Fibroblast of skin of left quadriceps (primary cell): ENCODE measurements around the gene LRCH1.

Experiments
- DNase-seq, 2 experiments: peaks; one replicate each; pipeline ENCODE4 v3.0.0-alpha.2; 2013; ENCODE audit warnings: low read depth in 2 of 2

Gene LRCH1

DNA sequence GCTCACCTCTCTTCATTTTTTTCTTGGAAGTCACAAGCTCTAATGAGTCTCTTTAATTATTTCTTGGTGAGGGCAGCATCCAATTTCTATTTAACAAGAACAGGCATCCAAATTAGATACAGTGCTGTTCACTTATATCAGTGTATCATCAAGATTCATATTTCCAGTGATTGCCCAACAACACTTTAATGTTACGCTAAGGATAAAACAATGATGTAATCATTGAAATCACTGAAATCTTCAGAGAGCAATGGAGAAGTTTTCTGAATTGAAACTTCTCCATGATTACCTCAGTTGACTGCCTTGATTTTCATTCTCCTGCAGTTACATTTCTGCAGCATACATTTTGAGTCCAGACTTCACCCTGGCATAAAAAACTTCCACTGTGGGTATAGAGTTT, 17.1 kb upstream of the LRCH1 start:
- DNase-seq, result no peak

- DNase-seq, result no peak
These were observed 16.6 kb upstream of the LRCH1 start for GRCh38 chr13:46536341-46536740.

- DNase-seq, result no peak
These were observed 13.7 kb upstream of the LRCH1 start for GRCh38 chr13:46539231-46539630.

GRCh38 chr13:46541210-46541609, 11.8 kb upstream of the LRCH1 start:
- DNase-seq, result no peak

DNA sequence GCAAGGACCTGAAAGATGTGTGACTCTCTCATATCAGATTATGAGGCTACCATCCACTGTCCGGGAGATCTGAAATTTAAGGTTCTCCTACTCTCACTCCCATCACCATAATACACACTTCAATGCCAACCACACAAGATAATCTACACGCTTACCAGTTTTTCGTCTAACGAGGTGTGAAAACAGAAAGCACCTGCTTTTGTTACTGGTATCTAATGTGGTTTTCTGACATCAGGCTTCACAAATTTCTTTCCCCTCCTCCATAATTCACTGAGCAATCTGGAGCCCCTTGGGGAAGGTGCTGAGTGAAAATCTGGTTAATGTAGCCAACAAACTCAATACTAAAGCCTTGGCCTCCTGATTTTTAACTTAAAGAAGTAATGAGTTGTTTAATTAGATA, 10.1 kb upstream of the LRCH1 start:
- no peak for DNase-seq

DNA sequence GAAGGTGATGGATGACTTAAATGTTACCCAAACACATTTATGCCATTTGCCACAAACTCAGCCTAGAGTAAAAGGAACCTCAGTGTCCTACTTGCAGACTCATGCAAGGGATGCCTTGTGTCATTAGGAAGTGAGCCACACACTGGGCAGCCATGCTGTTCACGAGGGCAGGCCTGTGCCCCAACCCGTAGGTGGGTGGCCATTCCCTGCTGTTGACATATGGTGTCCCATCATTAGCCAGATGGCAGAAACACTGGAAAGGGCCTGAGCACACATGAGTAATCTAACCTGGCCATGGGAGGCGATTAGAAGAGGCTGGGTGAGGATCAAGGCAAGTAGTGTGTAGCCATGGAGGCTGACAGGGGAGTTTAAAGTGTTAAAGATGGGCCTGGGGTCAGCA, 9.7 kb upstream of the LRCH1 start:
- DNase-seq, result no peak

DNA sequence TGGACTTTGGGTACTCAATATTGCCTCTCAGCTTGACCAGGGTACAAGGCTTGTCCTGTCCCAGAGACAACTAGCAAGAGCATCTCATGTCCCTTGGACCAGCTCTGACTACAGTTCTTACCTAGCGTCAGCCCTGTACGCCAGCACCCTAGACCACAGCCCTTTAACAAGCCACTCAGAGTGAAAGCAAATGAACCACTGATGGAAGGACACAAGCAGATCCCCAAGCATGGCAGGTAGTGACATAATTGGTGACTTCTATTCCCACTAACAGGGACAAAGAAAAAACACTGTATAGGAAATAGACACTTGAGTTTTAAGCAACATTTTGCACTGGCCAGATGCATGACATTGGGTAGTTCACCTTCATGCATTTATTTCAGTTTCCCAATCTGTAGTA, 8.8 kb upstream of the LRCH1 start:
- no peak for DNase-seq

GRCh38 chr13:46544811-46545210, 8.2 kb upstream of the LRCH1 start:
- DNase-seq, result no peak

DNA sequence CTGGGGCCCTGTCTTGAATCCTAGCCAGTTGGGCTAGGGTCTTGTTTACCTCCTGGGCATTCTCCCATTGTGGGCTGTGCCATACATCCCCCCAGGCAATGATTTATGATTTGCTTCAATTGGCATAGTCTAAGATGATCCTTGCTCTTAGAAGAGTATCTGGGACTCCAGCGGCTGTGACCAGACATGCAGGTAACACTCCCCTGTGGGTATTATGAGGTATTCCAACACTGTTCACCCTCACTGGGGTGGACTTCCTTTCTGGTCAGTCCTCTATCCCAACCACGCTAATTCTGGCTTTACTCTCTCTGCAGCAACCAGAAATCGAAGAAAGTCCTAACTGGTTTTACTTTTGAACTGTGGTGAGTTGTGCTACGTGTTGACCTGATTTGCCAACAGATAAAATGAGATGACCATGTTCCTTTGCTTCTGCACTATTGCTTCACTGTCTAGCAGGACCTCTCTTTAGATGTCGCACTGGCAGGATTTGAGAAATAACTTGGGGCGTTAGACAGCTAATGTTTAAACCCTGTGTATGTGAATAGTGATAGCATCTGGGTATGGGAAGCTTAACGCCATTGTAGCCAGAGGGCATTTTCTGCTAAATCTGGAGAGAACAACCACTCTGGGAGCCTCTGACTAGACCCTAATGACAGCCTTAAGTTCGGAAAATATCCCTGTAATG, 6.7 kb upstream of the LRCH1 start:
- no peak for DNase-seq

GRCh38 chr13:46550822-46551221, 2.1 kb upstream of the LRCH1 start:
- no peak for DNase-seq

DNA sequence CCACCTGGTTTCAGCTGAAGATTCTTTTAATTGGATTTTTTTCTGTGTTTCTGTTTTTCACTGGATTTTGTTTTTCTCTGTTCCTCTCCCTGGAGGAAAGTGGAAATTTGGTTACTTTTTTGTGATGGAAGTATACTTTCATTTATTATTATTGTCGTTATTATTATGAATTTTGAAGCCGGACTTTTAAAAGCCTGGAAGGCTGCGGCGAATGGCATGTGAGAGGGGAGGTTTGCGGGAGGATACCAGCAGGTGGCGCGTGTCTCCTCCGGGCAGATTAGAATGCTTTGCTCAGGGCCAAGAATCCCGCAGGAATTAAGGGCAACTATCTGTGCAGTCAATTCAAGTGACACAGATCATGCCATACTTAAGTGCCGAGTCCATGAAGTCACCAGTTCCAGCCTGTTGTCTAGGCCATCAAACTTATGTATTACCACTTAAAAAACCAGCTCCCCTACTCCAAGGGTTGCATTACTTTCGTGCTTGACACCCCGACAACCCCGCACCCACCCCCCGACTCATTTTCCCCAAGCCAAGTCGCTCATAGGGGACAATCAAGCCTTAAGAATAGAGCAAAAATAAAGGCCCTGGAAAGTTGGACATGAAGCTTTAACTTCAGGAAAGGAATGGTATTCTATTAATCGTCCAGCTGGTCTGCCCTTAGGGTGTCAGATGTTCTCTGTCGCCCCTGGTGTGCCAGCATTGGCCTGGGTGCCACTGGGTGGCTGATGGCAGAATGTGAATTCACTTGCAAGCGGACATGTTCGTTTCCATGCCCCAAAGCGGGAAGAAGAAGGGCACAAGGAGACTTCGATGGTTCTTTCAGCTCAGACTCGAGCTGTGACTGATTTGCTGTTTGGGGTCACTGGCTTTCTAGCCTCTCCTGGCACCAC, 1.3 kb upstream of the LRCH1 start:
- no peak for DNase-seq

- DNase-seq, result no peak
These were observed 677 bp upstream of the LRCH1 start for GRCh38 chr13:46552303-46552682.

GRCh38 chr13:46553521-46553885, 533 bp downstream of the LRCH1 start:
- no peak for DNase-seq

DNA sequence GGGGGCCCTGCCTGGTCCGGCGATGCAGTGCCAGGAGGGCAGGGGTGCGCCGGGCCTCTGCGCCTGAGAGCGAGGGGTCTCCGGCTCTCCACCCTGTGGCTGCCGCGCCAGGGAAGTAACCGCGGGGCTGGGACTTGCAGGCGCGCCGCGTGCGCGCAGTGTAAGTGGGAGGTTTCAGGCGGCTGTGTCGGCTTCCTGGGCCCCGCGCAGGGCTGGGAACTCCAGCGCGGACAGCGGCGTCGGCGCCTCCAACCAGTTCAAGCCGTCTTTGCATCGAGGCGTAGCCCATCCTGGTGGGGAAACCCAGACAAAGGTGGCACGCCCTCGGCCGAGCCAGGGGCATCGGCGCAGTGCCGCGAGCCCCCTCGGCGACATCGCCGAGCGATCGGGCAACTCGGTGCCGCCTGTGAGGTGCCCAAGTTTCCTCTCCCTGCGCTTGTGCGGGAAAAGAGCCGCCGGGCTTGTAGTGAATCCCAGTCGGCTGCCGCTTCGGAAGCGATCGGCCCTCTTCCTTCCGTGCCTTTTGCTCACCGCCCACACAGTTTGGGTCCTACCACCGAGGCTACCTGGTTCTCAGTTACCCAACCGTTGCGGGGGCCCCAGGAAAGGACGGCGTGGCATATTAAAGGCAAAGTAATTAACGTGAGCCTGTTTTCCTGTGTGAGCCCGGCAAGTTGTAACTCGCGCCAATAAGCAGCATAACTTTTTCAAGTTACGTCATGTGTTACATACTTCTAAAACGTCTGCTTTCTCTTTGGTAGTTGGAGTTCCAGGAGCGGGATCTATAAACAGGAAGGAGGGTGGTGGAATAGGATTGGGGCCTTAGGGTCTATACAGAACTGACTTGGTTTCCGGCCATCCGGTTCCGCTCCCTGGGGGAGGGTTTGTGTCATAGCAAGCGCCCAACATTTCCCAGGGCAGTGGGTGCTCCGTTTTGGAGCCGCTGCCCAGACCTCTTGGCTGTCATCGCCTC, 1.2 kb downstream of the LRCH1 start:
- peak in 1 of 2 experiments; percentile 53 for DNase-seq

DNA sequence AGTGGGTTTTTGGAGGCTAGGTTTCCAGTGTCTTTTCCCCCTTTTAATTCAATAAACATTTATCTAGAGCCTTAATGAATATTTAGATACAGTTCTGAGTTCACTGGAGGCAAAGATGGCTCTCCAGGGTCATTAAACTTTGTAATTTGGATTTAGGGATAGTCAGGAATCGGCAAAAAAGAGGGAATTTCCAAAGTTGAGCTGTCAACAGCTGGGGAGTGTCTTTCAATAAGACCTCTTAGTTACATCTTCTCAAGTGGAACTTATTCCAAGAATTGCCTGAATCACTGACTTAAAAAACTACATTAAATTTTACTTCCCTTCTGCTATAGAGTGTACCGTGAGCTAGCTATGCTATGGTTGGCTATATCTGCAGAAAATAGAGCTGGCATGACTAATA, 2.0 kb downstream of the LRCH1 start:
- DNase-seq, result no peak

GRCh38 chr13:46555722-46556417, 2.9 kb downstream of the LRCH1 start:
- DNase-seq, result no peak

DNA sequence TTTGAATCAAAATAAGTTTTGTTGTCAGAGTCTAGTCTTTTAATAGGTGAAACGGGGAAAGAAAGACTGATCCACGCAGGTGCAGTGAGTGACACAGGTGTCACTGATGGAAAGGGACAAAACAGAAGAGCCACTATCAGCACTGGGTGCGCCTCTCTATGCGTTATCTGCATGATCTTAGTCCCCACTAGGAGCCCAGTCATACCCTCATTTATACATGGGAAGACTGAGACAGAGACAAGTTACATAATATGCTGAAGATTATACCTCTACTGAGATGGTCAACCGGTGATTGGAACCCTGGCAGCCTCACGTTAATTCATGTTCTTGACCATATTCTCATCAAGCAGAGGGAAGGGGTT, 3.4 kb downstream of the LRCH1 start:
- DNase-seq, result no peak

GRCh38 chr13:46559272-46559805, 6.4 kb downstream of the LRCH1 start:
- DNase-seq, result no peak

DNA sequence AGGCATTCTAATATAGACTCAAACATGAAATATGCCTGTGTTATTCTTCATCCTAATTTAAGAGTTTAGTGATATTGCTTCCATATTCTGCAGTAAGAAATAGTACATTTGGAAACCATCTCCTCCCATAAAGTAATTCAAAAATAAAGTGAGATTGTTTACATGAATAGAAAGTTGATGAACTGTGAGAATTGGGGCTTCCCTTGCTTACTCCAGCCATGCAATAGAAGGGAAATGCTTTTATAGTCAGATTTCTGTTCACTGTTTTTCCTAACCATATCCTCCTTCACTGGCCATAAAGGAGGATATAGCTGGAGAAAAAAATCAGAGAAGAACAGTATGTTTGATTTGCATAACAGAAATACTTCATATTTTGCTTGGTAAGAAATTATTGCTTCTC, 7.8 kb downstream of the LRCH1 start:
- no peak for DNase-seq

- DNase-seq, result no peak
These were observed 8.3 kb downstream of the LRCH1 start for GRCh38 chr13:46561286-46561685.

GRCh38 chr13:46561691-46562090, 8.7 kb downstream of the LRCH1 start:
- no peak for DNase-seq
